Measurements from ENCODE around the gene PDGFC. TPM values are rescaled to one million over a fixed set of nuclear protein-coding genes. Genes with fewer than 3 reads are reported as not detected.

The PDGFC gene
- polyA plus RNA-seq, 3 donors = 2.5 to 5.0 (median 4.9) TPM

GRCh38 chr4:156711193-156711590 is 260.4 kb downstream of the PDGFC start:
- Histone ChIP-seq H3K9ac (ENCODE audit: insufficient read depth, low read length, poor library complexity, severe bottlenecking) (no peak overlapping the region), H3K79me2 (ENCODE audit: insufficient read depth, low read length) (no peaks in the 10 kb centered on the region), H3K27ac (ENCODE audit: low read depth in 1 of 2, low read length in 2 of 2) (no peak overlapping the region), H4K20me1 (ENCODE audit: insufficient read depth, low read length) (no peaks in the 10 kb centered on the region), H3K27me3 (ENCODE audit: control insufficient read depth in 2 of 2, insufficient read depth in 2 of 2, low read length in 2 of 2) (no peaks in the 10 kb centered on the region), H2AFZ (ENCODE audit: insufficient read depth, low read depth, low read length, poor library complexity, severe bottlenecking) (no peak overlapping the region), H3K9me3 (replicated peaks in 1 of 2; ENCODE audit: control insufficient read depth in 1 of 2, insufficient read depth in 1 of 2, low read length in 2 of 2) (no peaks in the 10 kb centered on the region), H3K4me3 (replicated peaks in 1 of 3; ENCODE audit: low read depth in 2 of 3, low read length in 3 of 3) (no peak overlapping the region), H3K4me1 (ENCODE audit: control insufficient read depth in 1 of 2, insufficient read depth in 2 of 2, low read length in 2 of 2) (no peaks in the 10 kb centered on the region), H3K4me2 (replicated peaks; ENCODE audit: extremely low read depth, low read length, poor library complexity, severe bottlenecking) (no peak overlapping the region), H3K36me3 (replicated peaks in 1 of 2; ENCODE audit: control insufficient read depth in 1 of 2, insufficient read depth in 2 of 2, low read length in 2 of 2) (no peaks in the 10 kb centered on the region)
- Mint-ChIP-seq H3K27ac (no peak overlapping the region), H3K9me3 (peaks cover 0 to 2% (median 0%) of the 10 kb centered on the region in 7 donors), H3K4me3 (no peak overlapping the region), H3K27me3 (ENCODE audit: low read depth in 3 of 3) (no peaks in the 10 kb centered on the region), H3K4me1 (no peaks in the 10 kb centered on the region), H3K36me3 (no peaks in the 10 kb centered on the region)
- TF ChIP-seq CTCF (IDR thresholded peaks at IDR 0.05) = no peak
- no CpG with 5 or more reads among the region's 4 CpGs for WGBS (ENCODE audit: insufficient coverage)
- DNase-seq = no peak
- intact Hi-C loops (cut with micrococcal nuclease) = no loop called here

Small RNA genes lying within 50 kb of the gene (small RNA-seq; reads per million reads assigned to genes)
- 0.71 reads per million for gene AC092608.2 (ENCODE audit: insufficient read length, low read depth)

Other genes with a start within 250 kb of the PDGFC start
- not detected for gene GLRB, start 104.4 kb upstream of the PDGFC start, polyA plus RNA-seq
- gene GRIA2, start 248.9 kb upstream of the PDGFC start, polyA plus RNA-seq = not detected

All from CD14-positive monocyte (primary cell).